ENCODE measurements around the gene SFTPB.

DNA sequence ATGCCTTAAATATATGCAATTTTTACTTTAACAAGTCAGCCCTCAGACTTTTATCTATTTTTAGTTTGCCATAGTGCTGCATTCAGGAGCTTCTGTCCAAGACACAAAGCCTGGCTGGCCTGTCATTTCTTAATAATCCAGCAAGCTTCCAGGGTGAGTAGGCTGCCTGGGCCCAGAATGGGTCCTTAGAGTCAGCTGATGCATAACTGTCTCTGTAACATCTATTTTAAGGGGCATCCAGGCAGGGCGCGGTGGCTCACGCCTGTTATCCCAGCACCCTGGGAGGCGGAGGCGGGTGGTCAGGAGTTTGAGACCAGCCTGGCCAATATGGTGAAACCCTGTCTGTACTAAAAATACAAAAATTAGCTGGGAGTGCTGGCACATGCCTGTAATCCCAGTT, 14.4 kb upstream of the SFTPB start:
- TF ChIP-seq ZNF423 (CRISPR knock-in tag; IDR thresholded peaks at IDR 0.05), result no peak
- TF ChIP-seq MYBL2 (CRISPR knock-in tag; IDR thresholded peaks at IDR 0.05), result no peak
- TF ChIP-seq, protein P1, sequence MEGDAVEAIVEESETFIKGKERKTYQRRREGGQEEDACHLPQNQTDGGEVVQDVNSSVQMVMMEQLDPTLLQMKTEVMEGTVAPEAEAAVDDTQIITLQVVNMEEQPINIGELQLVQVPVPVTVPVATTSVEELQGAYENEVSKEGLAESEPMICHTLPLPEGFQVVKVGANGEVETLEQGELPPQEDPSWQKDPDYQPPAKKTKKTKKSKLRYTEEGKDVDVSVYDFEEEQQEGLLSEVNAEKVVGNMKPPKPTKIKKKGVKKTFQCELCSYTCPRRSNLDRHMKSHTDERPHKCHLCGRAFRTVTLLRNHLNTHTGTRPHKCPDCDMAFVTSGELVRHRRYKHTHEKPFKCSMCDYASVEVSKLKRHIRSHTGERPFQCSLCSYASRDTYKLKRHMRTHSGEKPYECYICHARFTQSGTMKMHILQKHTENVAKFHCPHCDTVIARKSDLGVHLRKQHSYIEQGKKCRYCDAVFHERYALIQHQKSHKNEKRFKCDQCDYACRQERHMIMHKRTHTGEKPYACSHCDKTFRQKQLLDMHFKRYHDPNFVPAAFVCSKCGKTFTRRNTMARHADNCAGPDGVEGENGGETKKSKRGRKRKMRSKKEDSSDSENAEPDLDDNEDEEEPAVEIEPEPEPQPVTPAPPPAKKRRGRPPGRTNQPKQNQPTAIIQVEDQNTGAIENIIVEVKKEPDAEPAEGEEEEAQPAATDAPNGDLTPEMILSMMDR (IDR thresholded peaks at IDR 0.05), result no peak
- no peak for TF ChIP-seq NR2C2 (CRISPR knock-in tag; IDR thresholded peaks at IDR 0.05)
- TF ChIP-seq, protein P2, sequence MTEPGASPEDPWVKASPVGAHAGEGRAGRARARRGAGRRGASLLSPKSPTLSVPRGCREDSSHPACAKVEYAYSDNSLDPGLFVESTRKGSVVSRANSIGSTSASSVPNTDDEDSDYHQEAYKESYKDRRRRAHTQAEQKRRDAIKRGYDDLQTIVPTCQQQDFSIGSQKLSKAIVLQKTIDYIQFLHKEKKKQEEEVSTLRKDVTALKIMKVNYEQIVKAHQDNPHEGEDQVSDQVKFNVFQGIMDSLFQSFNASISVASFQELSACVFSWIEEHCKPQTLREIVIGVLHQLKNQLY (CRISPR knock-in tag; IDR thresholded peaks at IDR 0.05), result no peak
- no peak for TF ChIP-seq IRF1 (CRISPR knock-in tag; IDR thresholded peaks at IDR 0.05)
- no peak for TF ChIP-seq GABPB1 (CRISPR knock-in tag; IDR thresholded peaks at IDR 0.05)
- TF ChIP-seq SMAD4 (CRISPR knock-in tag; IDR thresholded peaks at IDR 0.05), result no peak
- TF ChIP-seq MXD4 (CRISPR knock-in tag; IDR thresholded peaks at IDR 0.05; ENCODE audit: borderline replicate concordance), result no peak
- no peak for TF ChIP-seq JUN (CRISPR knock-in tag; IDR thresholded peaks at IDR 0.05)
- TF ChIP-seq CBFB (CRISPR knock-in tag; IDR thresholded peaks at IDR 0.05; ENCODE audit: low read depth), result no peak
- TF ChIP-seq E2F4 (CRISPR knock-in tag; IDR thresholded peaks at IDR 0.05; ENCODE audit: borderline replicate concordance, low read depth), result no peak
- no peak for TF ChIP-seq PREB (CRISPR knock-in tag; IDR thresholded peaks at IDR 0.05; ENCODE audit: borderline replicate concordance)
- no peak for TF ChIP-seq MAX (CRISPR knock-in tag; IDR thresholded peaks at IDR 0.05)
